ENCODE measurements around the gene DDX1. TPM values are rescaled to one million over a fixed set of nuclear protein-coding genes. Genes with fewer than 3 reads are reported as not detected.

DDX1 gene
- total and polyA plus RNA-seq, 10 of the 15 experiments (the other 5 are each of a cell fraction or from before 2014, with no cell fraction given), result 53.2 to 134 (median 85.6) TPM

DNA sequence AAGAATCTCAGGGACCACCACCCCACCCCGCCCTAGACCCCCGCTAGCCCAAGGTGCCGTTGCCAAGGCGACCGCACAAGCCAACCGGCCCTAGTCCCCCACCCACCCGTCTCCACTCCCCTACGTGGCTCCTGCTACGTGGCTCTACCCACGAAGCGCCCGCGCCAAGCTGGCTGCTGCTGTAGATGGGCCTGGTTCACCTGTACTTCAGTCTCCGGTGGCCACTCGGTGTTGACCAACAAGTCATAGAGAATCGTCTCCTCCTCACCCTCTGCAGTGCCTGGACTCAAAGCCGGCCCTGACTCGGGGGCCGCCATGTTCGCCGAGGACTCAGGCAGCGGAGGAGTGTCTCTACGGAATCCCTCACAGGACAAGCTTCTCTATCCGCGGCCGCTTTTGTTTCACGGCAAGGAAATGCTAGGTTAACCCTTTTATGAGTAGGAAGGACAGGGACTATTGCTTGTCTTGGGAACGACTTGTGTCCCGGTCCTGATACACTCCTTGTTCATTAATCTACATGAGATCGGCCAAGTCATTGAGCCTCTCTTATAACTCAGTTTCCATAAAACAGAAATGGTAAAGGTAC lies 30.6 kb upstream of the DDX1 start, which contains the start of gene NBAS:
Gene NBAS (minus strand): TSS at position 347 of the 586 bp plus-strand sequence. CDS start 30 bp downstream, at position 317.
- FAIRE-seq (peak; percentile 71), ATAC-seq (peak; percentile 89), DNase-seq (ENCODE audit: low read depth, low spot score) (peak; percentile 37)
- Histone ChIP-seq H3K9ac (ENCODE audit: control insufficient read depth, insufficient read depth, low read length) (peak within 1 kb of the TSS; percentile 84), H3K4me3 (peak within 1 kb of the TSS; percentile 99), H3K36me3 (ENCODE audit: control insufficient read depth in 2 of 2, insufficient read depth in 2 of 2, low read length in 1 of 2) (no peaks in the 10 kb centered on the region), H4K20me1 (ENCODE audit: control insufficient read depth, insufficient read depth) (no peaks in the 10 kb centered on the region), H3K79me2 (ENCODE audit: control insufficient read depth, insufficient read depth, low read length) (peaks cover 24% of the 10 kb centered on the region), H3K4me1 (ENCODE audit: control insufficient read depth, insufficient read depth, low read length) (0 out of 2 replicates have a peak, but pooled peaks cover 3% of the 10 kb centered on the region), H2AFZ (ENCODE audit: control insufficient read depth, low read depth, low read length) (peak within 1 kb of the TSS; percentile 100), H3K4me2 (ENCODE audit: control insufficient read depth, insufficient read depth) (peak within 1 kb of the TSS; percentile 82), H3K9me3 (replicated peaks; ENCODE audit: control insufficient read depth, insufficient read depth, low read length) (no peaks in the 10 kb centered on the region), H3K27ac (ENCODE audit: control insufficient read depth, insufficient read depth) (peak within 1 kb of the TSS; percentile 45), H3K27me3 (replicated peaks in 1 of 2; ENCODE audit: control insufficient read depth in 2 of 2, insufficient read depth in 2 of 2, low read length in 1 of 2) (no peaks in the 10 kb centered on the region)
- ChIA-PET POLR2A (interaction anchor here (1.0 to 1.7 kb wide), 2 partner anchors 9 to 33 kb away, joined by 3 to 6 read pairs; no protein-coding TSS in a partner anchor), RAD21 (ENCODE audit: unreplicated experiment) (interaction anchor here (0.7 kb wide), 1 partner anchor 29 kb away, joined by 3 read pairs; no protein-coding TSS in a partner anchor), SMC1A (ENCODE audit: uncharacterized antibody, unreplicated experiment) (interaction anchor here (1.3 kb wide), 1 partner anchor 14 kb away, joined by 3 read pairs; no protein-coding TSS in a partner anchor), CTCF (interaction anchor here (0.8 to 4.7 kb wide), 7 partner anchors 8 to 33 kb away, joined by 3 to 26 read pairs (median 5); no protein-coding TSS in a partner anchor)
- BruUV-seq (replicated peaks), result no TSS peak
- in situ Hi-C loops (cut with MboI), result no loop called here
- 2% methylated on average over 24 of the region's 30 CpGs for WGBS (ENCODE audit: insufficient coverage, insufficient replicate concordance, low lambda C conversion rate, missing lambda C conversion rate)
- intact Hi-C loops (cut with micrococcal nuclease; ENCODE audit: unreplicated experiment), result no loop called here
- no peak for TF ChIP-seq SUPT20H (IDR thresholded peaks at IDR 0.05; ENCODE audit: borderline replicate concordance, control insufficient read depth, low read depth, low read length)
- 0 out of 2 replicates have a peak, but pooled peaks have one; percentile 26 for TF ChIP-seq ZBTB40 (IDR thresholded peaks at IDR 0.05; ENCODE audit: borderline replicate concordance)
- peak; percentile 55 for TF ChIP-seq RUNX3 (IDR thresholded peaks at IDR 0.05; ENCODE audit: low read length)
- TF ChIP-seq STAT1 (conservative IDR thresholded peaks at IDR 0.05), result 0 out of 2 replicates have a peak, but pooled peaks have one; percentile 79
- peak; percentile 63 for TF ChIP-seq HCFC1 (IDR thresholded peaks at IDR 0.05; ENCODE audit: low read length)
- TF ChIP-seq RFX5 (IDR thresholded peaks at IDR 0.05; ENCODE audit: low read depth, low read length), result no peak
- TF ChIP-seq ZNF217 (IDR thresholded peaks at IDR 0.05), result no peak
- peak; percentile 44; the same call in 1 of the 2 replicates for TF ChIP-seq CREM (IDR thresholded peaks at IDR 0.05; ENCODE audit: low read depth)
- TF ChIP-seq GABPA (IDR thresholded peaks at IDR 0.05; ENCODE audit: low read depth), result no peak
- no peak; a peak in 1 of 4 replicates for TF ChIP-seq IKZF2 (IDR thresholded peaks at IDR 0.05)
- no peak for TF ChIP-seq JUND (IDR thresholded peaks at IDR 0.05; ENCODE audit: low read depth, low read length)
- TF ChIP-seq NBN (IDR thresholded peaks at IDR 0.05), result no peak
- TF ChIP-seq, protein P1, sequence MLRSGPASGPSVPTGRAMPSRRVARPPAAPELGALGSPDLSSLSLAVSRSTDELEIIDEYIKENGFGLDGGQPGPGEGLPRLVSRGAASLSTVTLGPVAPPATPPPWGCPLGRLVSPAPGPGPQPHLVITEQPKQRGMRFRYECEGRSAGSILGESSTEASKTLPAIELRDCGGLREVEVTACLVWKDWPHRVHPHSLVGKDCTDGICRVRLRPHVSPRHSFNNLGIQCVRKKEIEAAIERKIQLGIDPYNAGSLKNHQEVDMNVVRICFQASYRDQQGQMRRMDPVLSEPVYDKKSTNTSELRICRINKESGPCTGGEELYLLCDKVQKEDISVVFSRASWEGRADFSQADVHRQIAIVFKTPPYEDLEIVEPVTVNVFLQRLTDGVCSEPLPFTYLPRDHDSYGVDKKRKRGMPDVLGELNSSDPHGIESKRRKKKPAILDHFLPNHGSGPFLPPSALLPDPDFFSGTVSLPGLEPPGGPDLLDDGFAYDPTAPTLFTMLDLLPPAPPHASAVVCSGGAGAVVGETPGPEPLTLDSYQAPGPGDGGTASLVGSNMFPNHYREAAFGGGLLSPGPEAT (IDR thresholded peaks at IDR 0.05; ENCODE audit: low read depth), result peak; percentile 78
- TF ChIP-seq NR2F1 (conservative IDR thresholded peaks at IDR 0.05), result no peak
- peak; percentile 88 for TF ChIP-seq TAF1 (IDR thresholded peaks at IDR 0.05; ENCODE audit: borderline replicate concordance, low read depth, low read length)
- TF ChIP-seq BACH1 (IDR thresholded peaks at IDR 0.05; ENCODE audit: borderline replicate concordance), result no peak
- peak; percentile 54; the same call in 1 of the 2 replicates for TF ChIP-seq TARDBP (IDR thresholded peaks at IDR 0.05; ENCODE audit: borderline replicate concordance)
- TF ChIP-seq LARP7 (IDR thresholded peaks at IDR 0.05), result 0 out of 2 replicates have a peak, but pooled peaks have one; percentile 21
- peak; percentile 68 for TF ChIP-seq MXI1 (IDR thresholded peaks at IDR 0.05; ENCODE audit: low read depth, low read length)
- TF ChIP-seq NFXL1 (IDR thresholded peaks at IDR 0.05; ENCODE audit: borderline replicate concordance), result no peak
- TF ChIP-seq YY1 (IDR thresholded peaks at IDR 0.05; ENCODE audit: low read depth, low read length), result peak; percentile 99
